SIG-M5 treated with dmso at 0.1 percent for 504 hours (cell line): Measurements from ENCODE around the gene ZCWPW1.

Experiments
- DNase-seq: peaks from one replicate; lab custom pipeline; 2025; ENCODE audit not compliant: unreplicated experiment; lab: John Stamatoyannopoulos, UW

ZCWPW1 gene, protein sequence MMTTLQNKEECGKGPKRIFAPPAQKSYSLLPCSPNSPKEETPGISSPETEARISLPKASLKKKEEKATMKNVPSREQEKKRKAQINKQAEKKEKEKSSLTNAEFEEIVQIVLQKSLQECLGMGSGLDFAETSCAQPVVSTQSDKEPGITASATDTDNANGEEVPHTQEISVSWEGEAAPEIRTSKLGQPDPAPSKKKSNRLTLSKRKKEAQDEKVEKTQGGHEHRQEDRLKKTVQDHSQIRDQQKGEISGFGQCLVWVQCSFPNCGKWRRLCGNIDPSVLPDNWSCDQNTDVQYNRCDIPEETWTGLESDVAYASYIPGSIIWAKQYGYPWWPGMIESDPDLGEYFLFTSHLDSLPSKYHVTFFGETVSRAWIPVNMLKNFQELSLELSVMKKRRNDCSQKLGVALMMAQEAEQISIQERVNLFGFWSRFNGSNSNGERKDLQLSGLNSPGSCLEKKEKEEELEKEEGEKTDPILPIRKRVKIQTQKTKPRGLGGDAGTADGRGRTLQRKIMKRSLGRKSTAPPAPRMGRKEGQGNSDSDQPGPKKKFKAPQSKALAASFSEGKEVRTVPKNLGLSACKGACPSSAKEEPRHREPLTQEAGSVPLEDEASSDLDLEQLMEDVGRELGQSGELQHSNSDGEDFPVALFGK

DNA sequence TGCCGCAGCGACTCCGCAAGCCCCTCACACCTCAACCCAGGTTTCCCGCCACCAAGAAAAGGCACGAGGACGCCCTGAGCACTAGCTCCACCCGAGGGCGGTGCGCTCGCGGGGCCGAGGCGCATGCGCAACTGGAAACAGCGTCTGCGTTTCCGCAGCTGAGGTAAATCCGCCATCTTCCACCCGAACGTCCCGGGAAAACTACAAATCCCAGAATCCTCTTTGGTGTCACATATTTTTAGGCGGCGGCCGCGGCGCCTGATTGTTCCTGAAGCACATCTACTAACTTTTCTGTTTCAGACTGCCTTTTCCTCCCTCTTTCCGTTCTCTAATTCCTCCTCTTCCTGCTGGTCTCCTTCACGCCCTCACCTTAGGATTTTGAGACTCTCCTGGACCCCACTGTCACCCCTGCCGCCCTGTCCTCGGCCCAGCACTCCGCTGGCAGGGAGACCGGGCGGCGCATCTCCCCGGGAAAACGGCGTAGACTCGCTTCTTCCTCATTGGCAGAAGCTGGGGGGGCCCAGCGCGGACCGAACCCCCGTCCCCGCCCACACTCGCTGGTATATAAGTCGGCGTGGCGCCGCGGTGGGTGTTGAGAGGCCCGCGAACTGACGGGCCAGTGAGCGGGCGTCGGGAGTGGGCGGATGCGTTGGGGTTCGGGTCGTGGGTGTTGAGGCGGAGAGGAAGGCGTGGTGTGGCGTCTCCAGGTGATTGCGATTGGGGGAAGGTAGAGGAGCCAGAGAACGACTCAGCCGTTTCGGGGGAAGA lies at the start of gene ZCWPW1:
ZCWPW1 (minus strand) TSS at position 505 of the 768 bp plus-strand sequence. CDS start 8,054 bp downstream, outside the sequence.
- DNase-seq, result peak; percentile 93

DNA sequence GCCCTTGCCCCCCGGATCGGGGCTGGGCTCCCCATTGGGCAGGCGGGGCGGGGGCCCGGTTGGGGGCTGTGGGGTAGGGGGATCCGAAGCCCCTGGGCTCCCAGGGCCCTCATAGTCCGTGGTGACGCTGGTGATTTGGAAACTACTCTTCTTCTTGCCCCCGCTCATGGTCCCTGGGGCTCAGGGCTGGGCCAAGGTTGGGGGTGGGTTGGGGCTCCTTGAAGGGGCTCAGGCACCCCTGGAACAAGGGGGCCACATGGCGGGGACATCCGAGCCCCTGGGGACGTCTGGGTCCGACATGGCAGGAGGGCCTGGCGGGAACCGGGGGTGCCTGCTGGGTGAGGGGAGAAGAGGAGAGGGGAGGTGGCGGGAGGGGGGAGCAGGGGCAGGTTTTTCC lies 49.4 kb upstream of the ZCWPW1 start:
- no peak for DNase-seq

DNA sequence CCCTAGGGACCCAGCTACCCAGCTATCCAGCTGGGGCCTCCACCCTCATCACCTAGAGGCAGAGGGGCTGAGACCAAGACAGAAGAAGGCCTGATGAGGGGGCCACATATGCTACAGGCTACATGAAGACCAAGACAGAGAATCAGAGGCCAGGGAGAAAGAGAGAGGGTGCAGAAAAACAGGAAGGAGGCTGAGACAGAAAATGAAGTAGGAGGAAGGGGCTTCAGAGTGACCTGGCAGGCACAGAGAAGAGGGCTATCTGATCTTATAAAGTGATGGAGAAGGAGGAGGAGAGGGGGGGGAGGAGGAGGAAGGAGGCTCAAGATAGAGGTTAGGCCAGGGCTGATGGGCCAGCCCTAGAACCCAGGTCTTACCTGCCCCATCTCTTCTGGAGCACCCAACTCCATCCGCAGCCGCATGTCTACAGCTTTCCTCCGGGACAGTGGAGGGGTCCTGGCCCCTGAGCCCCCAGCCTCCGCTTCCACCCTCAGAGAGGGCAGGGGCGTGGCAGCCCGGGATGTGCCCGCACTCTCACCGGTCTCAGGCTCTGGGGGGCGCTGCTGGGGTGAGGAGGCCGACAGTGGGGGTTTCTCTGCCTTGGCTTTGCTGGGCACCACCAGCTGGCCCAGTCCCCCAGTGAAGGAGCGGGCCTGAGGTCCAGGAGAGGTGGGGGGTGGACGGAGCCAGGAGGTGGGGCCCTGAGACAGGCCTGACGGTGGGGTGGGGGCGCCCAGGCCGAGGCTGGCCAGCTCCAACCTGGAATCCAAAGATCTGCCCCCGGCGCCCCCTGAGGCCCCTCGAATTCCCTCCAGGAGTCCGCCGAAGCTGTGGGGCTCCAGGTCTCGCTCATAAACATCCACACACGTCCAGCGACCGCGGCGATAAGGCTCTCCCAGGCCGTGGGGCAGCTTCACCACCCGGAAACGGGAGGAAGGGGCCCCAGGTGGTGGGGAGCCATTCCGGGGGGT lies 48.7 kb upstream of the ZCWPW1 start:
- DNase-seq, result peak; percentile 21

DNA sequence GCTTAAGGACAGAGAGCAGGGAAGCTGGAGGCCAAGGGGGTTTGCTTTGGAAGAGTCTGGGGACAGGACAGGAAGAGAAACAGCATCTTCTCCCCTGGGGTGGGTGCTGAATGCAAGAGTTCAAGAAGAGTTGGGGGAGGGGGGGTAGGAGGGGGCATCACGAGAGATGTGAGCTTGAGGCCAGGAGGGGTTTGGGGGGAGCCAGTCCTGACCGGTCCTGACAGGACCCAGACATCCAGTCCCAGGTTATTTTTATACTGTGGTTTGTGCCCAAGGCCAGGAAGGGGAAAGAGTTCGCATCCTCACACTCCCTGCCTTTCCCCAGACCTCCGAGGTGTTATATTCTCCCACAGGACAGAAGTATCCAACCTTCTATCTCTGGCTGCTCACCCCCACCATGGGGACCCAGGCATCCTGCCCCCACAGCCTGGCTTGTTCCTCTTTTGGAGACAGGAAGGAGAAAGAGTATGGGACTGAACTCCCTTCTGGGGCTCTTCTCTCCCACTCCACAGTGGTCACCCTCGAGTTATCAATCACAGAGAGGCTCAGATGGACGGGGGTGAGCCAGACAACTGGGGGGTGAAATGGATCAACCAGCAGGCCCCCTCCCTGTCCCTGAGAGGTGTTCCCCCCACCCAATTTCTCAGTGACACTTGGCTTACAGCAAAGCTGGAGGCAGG lies 47.7 kb upstream of the ZCWPW1 start:
- peak; percentile 21 for DNase-seq

DNA sequence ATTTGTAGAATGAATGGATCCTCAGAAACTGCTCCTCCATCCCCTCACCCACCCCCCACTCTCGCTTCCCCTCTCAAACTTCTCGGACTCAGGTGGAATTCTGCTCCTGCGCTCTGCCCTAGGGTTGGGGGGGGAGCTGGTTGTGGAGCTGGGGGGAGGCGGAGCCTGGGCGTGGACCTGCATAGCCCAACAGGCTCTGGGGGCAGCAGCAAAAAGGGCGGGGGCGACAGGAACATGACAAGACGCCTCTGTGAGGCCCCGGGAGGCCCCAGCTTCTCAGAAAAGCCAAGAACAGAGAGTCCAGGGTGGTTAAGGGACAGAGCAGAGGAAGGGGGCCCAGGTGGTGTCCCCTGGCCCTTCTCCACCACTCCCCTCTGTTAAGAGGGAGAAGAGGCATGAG lies 47.0 kb upstream of the ZCWPW1 start:
- DNase-seq, result no peak

DNA sequence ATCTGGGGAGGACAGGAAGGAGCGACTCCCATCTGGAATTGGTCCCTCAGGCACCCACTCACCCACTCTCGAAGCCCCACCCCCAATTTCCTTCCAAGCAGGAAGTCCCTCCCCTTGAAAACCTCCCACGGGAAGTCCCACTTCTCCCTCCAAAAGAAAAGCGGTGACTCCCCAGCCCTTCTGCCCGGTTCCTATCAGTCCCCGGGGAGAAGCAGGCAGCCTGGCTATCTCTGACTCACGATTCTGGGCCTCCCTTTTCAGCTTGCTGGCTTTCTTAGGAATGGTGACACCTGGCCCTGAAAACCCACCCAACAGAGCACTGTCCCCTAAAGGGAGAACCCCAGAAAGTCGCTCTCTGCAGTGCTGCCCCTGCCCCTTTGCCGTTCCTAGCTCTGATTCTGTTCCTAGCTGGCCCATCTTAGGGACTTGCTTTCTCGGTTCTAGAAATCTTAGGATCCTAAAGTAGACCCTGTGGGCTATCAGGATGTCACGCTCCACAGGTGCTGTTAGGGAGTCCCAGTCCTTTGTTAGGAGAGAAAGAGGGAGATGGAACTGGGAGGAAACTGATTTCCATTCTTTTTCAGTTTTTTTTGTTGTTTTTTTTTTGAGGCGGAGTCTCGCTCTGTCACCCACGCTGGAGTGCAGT lies 44.5 kb upstream of the ZCWPW1 start:
- DNase-seq, result no peak

DNA sequence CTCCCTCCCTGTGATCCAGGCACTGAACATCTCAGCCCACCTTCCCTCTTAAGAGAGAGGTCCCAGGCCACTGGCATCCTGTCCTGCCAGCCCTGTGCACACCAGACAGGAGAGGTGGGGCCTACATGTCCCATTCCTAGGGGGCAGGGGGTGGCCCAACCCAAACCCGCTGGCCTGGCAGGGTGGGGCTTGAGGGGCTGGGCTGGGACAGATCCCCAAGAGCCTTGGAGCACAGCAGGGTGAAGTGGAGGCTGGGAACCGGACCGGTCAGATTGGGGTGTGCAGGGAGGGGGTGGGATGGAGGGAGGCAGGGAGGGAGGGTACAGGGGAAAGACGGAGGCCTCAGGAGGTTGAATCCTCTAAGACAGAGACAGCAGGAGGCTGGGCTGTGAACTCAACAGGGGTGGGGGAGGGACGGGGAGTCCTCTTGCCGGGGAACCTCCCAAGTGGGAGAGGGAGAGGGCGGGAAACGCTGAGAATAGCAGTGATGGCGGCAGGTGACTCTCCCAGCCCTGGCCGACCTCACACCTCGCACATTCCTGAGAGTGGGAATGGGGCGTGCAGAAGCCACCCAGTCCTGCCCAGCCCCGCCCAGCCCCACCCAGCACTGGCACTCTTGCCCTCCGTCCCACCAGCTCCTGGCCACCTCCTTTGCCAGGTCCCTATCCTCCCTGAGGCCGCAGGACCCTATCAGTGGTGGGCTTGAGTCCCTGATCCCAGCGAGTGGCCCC lies 43.8 kb upstream of the ZCWPW1 start:
- DNase-seq, result no peak

DNA sequence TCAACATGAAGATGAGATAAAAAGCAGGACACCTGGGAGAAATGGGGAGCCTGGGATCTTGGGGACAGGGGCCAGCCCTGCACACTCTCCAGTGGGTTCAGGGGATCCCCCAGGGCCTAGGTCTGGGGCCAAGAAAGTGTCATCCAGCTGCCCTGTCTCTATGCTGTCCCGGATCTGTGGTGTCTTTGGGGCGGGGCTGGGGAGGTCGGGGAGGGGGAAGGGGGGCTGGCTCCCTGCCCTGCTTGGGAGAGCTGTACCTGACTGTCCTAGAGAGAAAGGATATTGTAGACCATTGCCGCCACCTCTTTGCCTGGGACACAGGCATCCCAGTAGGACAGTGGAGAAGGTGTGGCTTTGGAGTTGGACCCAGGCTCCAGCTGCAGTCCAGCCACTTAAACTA lies 42.5 kb upstream of the ZCWPW1 start:
- no peak for DNase-seq

DNA sequence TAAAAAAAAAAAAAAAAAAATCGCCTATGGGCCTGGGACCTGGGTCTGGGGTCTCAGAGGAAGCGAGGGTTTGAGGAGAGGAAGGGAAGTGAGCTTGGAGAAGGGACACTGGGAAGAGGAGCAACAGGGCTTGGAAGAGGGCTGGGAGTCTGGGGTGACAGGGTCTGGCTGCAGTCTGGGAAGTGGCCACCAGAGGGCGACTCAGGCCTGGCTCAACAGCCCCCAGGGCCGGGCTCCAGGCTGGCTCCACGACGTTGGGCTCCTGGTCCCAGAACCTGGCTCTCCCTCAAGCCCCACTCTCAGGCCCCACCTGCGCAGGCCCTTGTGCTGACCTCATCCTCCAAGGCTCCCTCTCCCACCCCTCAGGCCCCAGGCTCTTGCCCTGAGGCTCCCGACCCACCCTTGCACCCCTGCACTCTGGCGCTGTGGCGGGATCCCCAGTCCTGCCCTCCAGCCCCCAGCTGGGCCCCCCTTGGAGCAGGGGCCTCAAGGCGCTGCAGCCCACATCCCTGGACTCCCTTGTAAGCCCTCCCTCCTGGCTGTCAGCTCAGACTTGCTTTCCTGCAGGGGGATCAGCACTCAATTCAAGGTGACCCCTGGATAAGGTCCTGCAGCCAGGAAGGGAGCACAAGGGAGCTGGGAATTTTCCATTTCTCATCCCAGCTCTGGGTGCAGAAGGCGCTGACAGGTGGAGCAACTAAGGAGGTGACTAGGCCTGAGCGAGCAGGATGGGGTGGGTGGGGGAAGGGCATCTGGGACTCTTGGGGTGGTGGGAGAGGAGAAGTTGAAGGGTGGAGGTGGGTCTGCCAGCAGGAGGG lies 40.9 kb upstream of the ZCWPW1 start:
- peak; percentile 44 for DNase-seq

DNA sequence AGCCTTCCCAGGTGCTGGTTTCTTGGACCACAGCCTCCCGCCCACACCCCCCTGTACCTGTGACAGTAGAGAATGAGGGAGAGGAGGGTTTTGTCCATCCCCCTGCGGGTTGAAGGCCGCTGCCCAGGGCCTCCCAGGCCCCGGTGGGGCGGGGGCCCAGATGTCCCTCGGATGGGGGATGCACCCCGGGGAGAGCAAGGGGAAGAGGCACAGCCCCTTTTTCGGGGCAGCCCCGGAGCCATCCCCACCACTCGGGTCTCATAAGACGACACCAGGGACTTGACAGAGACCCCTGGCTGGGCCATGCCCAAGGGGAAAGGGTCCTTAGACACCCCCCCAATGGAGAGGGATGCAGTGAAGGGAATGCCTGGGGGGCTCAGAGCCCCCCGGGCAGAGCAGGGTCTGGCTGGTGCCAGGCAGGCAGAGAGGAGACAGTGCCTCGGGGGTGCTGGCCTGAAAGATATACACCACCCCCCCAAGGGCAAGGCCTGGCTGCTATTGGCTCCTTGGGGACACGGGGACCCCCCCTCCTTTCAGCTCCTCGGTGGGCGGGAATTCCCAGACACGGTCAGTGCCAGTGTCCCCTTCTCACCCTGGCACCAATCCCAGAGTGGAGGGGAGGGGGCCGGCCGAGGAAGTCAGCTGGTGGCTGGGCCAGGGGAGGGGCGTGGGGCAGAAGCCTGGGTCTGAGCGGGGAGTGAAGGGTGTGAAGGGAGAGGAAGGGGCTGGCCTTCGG lies 39.3 kb upstream of the ZCWPW1 start:
- no peak for DNase-seq

DNA sequence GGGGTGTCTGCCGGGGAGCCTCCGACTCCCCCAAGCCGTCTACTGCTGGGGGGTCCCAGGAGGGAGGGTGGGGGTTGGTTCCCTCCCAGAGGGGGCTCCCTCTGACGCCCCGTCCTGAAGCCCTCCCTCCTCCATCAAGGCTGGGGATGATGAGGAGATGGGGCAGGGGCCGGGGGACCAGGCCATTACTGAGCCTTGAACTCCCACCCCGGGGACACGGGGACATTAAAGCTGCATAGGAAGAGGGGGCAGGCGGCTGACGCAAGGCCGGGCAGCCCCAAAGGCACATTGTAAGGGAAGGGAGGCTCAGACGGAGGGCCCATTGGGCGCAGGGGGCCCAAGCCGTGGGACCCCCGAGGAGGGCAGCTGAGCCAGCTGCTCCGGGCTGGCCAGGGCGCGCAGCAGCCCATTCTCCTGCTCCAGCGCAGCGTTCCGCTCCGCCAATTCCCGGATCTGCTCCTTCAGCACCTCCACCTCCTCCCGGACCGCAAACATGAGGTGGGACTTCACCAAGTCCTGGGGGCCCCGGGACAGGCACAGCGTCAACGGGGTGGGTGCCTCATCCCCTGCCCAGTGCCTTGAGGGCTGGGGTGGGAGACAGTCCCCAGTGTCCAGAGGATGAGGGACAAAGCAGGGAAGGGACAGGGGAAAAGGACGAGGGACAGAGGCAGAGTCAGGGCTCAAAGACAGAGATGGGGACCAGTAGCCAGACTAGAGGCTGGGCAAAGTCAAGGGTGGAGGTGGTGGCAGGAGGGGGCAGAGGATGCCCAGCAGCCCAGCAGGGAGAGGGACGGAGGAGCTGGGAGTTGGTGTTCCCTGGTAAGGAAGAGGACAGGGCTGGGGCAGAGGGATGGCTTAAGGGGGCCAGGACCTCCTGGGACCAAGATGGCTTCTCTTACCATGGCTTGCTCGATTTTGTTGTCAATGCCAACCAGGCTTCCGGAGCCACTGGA lies 38.4 kb upstream of the ZCWPW1 start:
- DNase-seq, result no peak

DNA sequence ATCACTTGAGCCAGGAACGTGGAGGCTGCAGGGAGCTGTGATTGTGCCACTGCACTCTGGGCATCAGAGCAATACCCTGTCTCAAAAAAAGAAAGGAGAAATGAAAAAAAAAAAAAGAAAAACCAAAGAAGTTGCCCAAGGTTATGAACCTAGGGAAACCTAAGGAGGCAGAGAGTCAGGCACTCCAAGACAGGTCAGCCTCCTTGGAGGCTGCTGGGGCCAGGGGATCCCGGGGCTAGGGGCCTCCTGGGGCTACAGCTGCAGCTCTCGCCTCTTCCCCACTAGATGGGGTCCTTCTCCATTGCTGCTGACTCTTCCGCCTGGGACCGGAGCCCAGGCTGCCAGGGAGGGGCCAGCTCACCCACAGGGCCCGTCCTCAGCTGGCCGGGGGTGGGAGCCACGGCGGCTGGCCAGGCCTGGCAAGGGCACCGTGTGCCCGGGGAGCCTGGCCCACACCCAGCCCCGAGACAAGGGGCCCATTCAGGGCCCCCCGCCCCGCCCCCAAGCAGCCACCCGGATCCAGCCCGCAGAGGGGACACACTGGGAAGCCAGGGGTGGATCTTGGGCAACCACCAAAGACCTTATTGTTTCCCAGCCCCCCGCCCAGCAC lies 37.3 kb upstream of the ZCWPW1 start:
- no peak for DNase-seq

DNA sequence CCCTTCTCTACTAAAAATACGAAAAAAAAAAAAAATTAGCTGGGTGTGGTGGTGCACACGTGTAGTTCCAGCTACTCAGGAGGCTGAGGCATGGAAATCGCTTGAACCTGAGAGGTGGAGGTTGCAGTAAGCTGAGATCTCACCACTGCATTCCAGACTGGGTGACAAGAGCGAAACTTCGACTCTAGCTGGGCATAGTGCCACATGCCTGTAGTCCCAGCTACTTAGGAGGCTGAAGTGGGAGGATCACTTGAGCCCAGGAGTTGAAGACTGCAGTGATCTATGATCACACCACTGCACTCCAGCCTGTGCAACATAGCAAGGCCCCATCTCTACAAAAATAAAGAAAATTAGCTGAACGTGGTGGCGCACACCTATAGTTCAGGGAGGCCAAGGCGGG lies 36.8 kb upstream of the ZCWPW1 start:
- no peak for DNase-seq

DNA sequence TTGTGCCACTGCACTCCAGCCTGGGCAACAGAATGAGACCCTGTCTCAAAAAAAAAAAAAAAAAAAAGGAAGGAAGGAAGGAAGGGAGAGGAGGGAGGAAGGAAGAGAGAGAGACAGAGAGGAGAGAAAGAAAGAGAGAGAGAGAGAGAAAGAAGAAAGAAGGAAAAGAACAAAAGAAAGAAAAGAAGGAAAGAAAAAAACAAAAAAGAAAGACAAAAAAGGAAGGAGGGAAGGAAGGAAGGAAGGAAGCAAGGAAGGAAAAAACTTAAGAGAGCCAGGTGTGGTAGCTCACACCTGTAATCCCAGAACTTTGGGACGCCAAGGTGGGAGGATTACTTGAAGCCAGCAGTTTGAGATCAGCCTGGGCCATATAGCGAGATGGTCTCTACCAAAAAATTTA lies 36.3 kb upstream of the ZCWPW1 start:
- DNase-seq, result no peak

DNA sequence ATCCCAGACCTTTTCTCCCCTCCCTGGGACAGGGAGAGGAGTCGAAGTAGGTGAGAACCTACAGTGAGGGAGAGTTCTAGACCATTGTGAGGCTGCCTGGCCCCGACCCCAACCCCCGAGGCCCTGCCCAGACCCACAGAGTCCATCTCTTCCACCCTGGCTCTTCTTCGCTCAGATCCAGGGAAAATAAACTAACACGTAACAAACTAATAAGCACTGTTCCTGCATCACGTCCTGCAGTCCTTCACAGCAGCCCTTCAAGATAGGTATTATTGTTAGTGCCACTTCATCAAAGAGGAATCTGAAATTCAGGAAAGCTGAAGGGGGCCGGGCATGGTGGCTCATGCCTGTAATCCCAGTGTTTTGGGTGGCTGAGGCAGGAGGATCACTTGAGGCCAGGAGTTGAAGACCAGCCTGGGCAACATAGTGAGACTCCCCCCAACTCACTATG lies 35.7 kb upstream of the ZCWPW1 start, which contains the start of gene SPACDR:
SPACDR (minus strand) TSS at position 51 of the 451 bp plus-strand sequence. CDS start 235 bp downstream, outside the sequence.
- no peak for DNase-seq

DNA sequence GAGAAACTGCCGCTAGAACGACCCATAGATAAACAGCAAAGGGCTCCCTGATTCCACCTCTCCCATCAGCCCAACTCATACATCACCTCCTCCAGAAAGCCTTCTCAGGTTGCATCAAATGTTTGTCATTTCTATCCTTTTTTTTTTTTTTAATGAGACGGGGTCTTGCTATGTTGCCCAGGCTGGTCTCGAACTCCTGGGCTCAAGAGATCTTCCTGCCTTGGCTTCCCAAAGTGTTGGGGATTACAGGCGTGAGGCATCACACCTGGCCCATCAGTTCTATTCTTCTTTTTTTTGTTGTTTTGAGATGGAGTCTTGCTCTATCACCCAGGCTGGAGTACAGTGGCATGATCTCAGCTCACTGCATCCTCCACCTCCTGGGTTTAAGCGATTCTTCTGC lies 28.5 kb upstream of the ZCWPW1 start:
- no peak for DNase-seq
